ENCODE data around the gene FMN2.

Gene FMN2

GRCh38 chr1:240501115-240501514, 409.4 kb downstream of the FMN2 start:
- DNase-seq: no peak

- no peak for DNase-seq
Observed at GRCh38 chr1:240503036-240503435, 411.4 kb downstream of the FMN2 start.

- DNase-seq: no peak
Observed at GRCh38 chr1:240503558-240503957, 411.9 kb downstream of the FMN2 start.

GRCh38 chr1:240506176-240506575, 414.5 kb downstream of the FMN2 start:
- DNase-seq: no peak

GRCh38 chr1:240508201-240508600, 416.5 kb downstream of the FMN2 start:
- no peak for DNase-seq

GRCh38 chr1:240508950-240509349, 417.3 kb downstream of the FMN2 start:
- no peak for DNase-seq

- DNase-seq: no peak
Observed at GRCh38 chr1:240511789-240512188, 420.1 kb downstream of the FMN2 start.

GRCh38 chr1:240515505-240515904, 423.8 kb downstream of the FMN2 start:
- DNase-seq: no peak

- DNase-seq: no peak
Observed at GRCh38 chr1:240516069-240516468, 424.4 kb downstream of the FMN2 start.

- no peak for DNase-seq
Observed at GRCh38 chr1:240517891-240518290, 426.2 kb downstream of the FMN2 start.

- no peak for DNase-seq
Observed at GRCh38 chr1:240522122-240522822, 430.6 kb downstream of the FMN2 start.

GRCh38 chr1:240524356-240525069, 432.8 kb downstream of the FMN2 start:
- no peak for DNase-seq
